ENCODE measurements around the gene LRRC40. TPM values are rescaled to one million over a fixed set of nuclear protein-coding genes. Genes with fewer than 3 reads are reported as not detected.

The LRRC40 gene
- total RNA-seq, 1 experiment from 2014 or later: 13.4 TPM

DNA sequence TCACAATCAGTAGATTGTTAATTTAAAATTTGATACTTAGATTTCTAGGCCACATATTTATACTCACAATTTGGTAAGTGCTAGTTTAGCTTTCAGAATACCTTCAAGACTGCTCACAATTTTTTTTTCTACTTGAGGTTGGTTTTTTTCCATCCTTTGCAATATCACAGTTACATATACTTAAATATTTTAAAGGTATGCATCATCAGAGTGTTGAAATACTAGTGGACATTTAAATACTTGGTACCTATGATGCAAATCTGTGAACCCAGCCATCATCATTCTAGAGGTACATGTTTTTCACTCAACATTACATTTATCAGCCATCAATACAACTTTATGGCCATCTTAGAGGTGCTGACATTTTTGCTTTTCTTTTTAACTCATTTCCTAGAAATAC, 6.2 kb upstream of the LRRC40 start:
- H4K20me1 ChIP-seq (ENCODE audit: insufficient read depth): no peaks in the 10 kb centered on the region; the same call in 1 of the 2 replicates
- no peaks in the 10 kb centered on the region for H3K27me3 ChIP-seq (ENCODE audit: insufficient read depth, low read length)
- H3K9me3 ChIP-seq (ENCODE audit: control insufficient read depth in 1 of 2, insufficient read depth in 1 of 2, low read depth in 1 of 2, low read length in 2 of 2): no peaks in the 10 kb centered on the region
- DNase-seq (ENCODE audit: low read depth, low spot score) (no peak), ATAC-seq (no peak)
- H3K4me3 ChIP-seq (replicated peaks in 1 of 2; ENCODE audit: low read depth in 1 of 2, low read length in 2 of 2): no peak overlapping the region
- peaks cover 7 to 8% of the 10 kb centered on the region in 2 experiments; a peak in 3 of 4 replicates for H3K4me1 ChIP-seq (ENCODE audit: control insufficient read depth in 1 of 2, insufficient read depth in 2 of 2, low read length in 2 of 2)
- peaks cover 100% of the 10 kb centered on the region for H3K79me2 ChIP-seq (ENCODE audit: insufficient read depth, low read length)
- TF ChIP-seq SP1 (IDR thresholded peaks at IDR 0.05; ENCODE audit: low read depth) (no peak), EZH2 (IDR thresholded peaks at IDR 0.05) (no peak), JUND (IDR thresholded peaks at IDR 0.05) (no peak), YY1 (IDR thresholded peaks at IDR 0.05; ENCODE audit: extremely low read depth, insufficient replicate concordance, low read depth, low read length) (no peak), EGR1 (IDR thresholded peaks at IDR 0.05; ENCODE audit: low read depth) (no peak), TCF7L2 (IDR thresholded peaks at IDR 0.05; ENCODE audit: borderline replicate concordance, extremely low read depth, insufficient read depth, insufficient read length) (no peak), FOSL1 (IDR thresholded peaks at IDR 0.05; ENCODE audit: low read depth) (no peak), RAD21 (IDR thresholded peaks at IDR 0.05; ENCODE audit: low read depth) (no peak), SRF (IDR thresholded peaks at IDR 0.05; ENCODE audit: low read depth) (no peak)
- TF ChIP-seq, protein P1, sequence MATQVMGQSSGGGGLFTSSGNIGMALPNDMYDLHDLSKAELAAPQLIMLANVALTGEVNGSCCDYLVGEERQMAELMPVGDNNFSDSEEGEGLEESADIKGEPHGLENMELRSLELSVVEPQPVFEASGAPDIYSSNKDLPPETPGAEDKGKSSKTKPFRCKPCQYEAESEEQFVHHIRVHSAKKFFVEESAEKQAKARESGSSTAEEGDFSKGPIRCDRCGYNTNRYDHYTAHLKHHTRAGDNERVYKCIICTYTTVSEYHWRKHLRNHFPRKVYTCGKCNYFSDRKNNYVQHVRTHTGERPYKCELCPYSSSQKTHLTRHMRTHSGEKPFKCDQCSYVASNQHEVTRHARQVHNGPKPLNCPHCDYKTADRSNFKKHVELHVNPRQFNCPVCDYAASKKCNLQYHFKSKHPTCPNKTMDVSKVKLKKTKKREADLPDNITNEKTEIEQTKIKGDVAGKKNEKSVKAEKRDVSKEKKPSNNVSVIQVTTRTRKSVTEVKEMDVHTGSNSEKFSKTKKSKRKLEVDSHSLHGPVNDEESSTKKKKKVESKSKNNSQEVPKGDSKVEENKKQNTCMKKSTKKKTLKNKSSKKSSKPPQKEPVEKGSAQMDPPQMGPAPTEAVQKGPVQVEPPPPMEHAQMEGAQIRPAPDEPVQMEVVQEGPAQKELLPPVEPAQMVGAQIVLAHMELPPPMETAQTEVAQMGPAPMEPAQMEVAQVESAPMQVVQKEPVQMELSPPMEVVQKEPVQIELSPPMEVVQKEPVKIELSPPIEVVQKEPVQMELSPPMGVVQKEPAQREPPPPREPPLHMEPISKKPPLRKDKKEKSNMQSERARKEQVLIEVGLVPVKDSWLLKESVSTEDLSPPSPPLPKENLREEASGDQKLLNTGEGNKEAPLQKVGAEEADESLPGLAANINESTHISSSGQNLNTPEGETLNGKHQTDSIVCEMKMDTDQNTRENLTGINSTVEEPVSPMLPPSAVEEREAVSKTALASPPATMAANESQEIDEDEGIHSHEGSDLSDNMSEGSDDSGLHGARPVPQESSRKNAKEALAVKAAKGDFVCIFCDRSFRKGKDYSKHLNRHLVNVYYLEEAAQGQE (IDR thresholded peaks at IDR 0.05; ENCODE audit: low read depth): no peak
- TF ChIP-seq, protein P2, sequence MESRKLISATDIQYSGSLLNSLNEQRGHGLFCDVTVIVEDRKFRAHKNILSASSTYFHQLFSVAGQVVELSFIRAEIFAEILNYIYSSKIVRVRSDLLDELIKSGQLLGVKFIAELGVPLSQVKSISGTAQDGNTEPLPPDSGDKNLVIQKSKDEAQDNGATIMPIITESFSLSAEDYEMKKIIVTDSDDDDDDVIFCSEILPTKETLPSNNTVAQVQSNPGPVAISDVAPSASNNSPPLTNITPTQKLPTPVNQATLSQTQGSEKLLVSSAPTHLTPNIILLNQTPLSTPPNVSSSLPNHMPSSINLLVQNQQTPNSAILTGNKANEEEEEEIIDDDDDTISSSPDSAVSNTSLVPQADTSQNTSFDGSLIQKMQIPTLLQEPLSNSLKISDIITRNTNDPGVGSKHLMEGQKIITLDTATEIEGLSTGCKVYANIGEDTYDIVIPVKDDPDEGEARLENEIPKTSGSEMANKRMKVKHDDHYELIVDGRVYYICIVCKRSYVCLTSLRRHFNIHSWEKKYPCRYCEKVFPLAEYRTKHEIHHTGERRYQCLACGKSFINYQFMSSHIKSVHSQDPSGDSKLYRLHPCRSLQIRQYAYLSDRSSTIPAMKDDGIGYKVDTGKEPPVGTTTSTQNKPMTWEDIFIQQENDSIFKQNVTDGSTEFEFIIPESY (IDR thresholded peaks at IDR 0.05; ENCODE audit: extremely low read depth, insufficient replicate concordance, low read length): no peak
- TF ChIP-seq, protein P3, sequence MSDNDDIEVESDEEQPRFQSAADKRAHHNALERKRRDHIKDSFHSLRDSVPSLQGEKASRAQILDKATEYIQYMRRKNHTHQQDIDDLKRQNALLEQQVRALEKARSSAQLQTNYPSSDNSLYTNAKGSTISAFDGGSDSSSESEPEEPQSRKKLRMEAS (IDR thresholded peaks at IDR 0.05): no peak
- H3K4me2 ChIP-seq (ENCODE audit: low read length): no peak overlapping the region
- ChIA-PET POLR2A (no interaction called here), RAD21 (ENCODE audit: low non-redundant PET in 1 of 2, low total read pairs in 2 of 2, uncharacterized antibody in 2 of 2, unreplicated experiment in 2 of 2) (no interaction called here), CTCF (no interaction called here)
- no TSS peak for BruUV-seq (replicated peaks)
- peaks cover 0 to 5% of the 10 kb centered on the region in 2 experiments; a peak in 3 of 4 replicates for H3K36me3 ChIP-seq (ENCODE audit: control insufficient read depth in 1 of 2, insufficient read depth in 2 of 2, low read length in 2 of 2)
- H2AFZ ChIP-seq (ENCODE audit: low read depth, low read length, poor library complexity, severe bottlenecking): no peak overlapping the region
- no peaks in the 10 kb centered on the region for H3K9me2 ChIP-seq (ENCODE audit: insufficient read depth)
- H3K9ac ChIP-seq (ENCODE audit: low read length): no peak overlapping the region
- intact Hi-C loops (cut with micrococcal nuclease): no loop called here
- no peak overlapping the region for H3K27ac ChIP-seq (ENCODE audit: low read depth, low read length)
